ENCODE measurements around the gene HRH1.
"Not testable (repeated sequence)": the region's sequence is repeated elsewhere in the genome, so short reads cannot be mapped to it uniquely, and the experiment has no call there.

Gene HRH1

GRCh38 chr3:11203961-11204360, 49.7 kb downstream of the HRH1 start:
- no peak for DNase-seq (ENCODE audit: low spot score)

GRCh38 chr3:11204697-11205348, 50.5 kb downstream of the HRH1 start:
- DNase-seq (ENCODE audit: low spot score), result no peak

- peak; percentile 37 for DNase-seq (ENCODE audit: low spot score)
Observed at GRCh38 chr3:11205881-11206280, 51.6 kb downstream of the HRH1 start.

- no peak for DNase-seq (ENCODE audit: low spot score)
Observed at GRCh38 chr3:11206316-11206715, 52.0 kb downstream of the HRH1 start.

GRCh38 chr3:11206953-11207352, 52.7 kb downstream of the HRH1 start:
- DNase-seq (ENCODE audit: low spot score), result no peak

GRCh38 chr3:11211531-11212298, 57.4 kb downstream of the HRH1 start:
- DNase-seq (ENCODE audit: low spot score), result no peak

GRCh38 chr3:11212299-11212608, 58.0 kb downstream of the HRH1 start:
- no peak for DNase-seq (ENCODE audit: low spot score)

- DNase-seq (ENCODE audit: low spot score), result no peak
Observed at GRCh38 chr3:11212784-11213183, 58.5 kb downstream of the HRH1 start.

DNA sequence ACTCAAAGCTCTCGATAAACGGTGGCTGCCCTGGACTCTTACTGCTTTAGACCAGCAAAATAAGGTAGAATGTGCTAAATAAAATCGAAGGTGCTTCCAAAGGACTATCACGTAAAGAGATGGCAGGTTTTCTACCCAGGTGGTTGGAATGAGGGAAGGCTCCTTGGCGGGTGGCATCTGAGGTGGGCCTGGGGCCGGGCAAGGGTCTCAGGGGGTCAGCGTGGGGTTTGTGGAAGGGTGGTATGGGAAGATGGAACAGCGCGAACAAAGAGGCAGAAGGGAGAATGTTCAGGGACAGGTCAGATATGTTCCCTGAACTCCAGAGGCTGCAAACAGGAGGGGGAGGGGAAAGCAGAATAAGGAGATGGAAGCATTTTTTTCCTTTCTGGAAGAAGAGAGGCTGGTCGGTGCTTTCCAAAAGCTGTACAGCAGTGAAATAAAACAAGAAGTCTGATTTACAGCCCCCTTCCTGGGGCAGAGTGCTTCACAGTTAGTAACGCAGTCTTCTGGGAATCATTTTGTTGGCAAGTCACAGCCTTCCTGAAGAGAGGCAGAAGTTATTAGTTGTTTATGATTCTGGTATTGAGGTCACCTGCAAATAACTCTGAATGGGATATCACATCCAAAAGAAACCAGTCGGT, 59.6 kb downstream of the HRH1 start:
- DNase-seq (ENCODE audit: low spot score), result no peak

- DNase-seq (ENCODE audit: low spot score), result no peak
Observed at GRCh38 chr3:11214451-11214978, 60.2 kb downstream of the HRH1 start.

- not testable (repeated sequence) for DNase-seq (ENCODE audit: low spot score)
Observed at GRCh38 chr3:11217370-11217769, 63.1 kb downstream of the HRH1 start.

- DNase-seq (ENCODE audit: low spot score), result no peak
Observed at GRCh38 chr3:11220230-11220629, 65.9 kb downstream of the HRH1 start.

DNA sequence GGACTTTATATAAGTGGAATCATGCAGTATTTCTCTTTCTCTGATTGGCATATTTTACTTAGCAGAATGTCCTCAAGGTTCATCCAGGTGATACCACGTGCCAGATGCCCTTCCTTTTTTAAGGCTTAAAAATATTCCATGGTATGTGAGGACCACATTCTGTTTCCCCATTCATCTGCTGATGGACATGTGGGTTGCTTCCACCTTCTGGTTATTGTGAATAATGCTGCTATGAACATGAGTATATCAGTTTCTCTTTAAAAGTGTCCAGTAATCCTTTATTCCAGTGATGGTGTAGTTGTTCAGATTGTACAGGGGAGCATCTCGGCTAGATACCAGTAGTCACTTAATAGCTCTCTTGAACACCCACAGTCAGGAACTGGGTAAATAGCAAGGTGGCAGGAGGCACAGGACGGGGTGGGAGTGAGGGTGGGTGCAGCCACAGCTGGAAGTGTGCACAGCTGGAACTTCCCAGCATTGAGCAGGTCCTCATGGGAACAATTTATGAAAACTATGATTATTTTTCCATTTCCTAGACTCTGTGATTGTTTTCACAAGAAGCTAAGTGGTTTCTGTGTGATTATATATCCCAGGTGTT, 67.6 kb downstream of the HRH1 start:
- DNase-seq (ENCODE audit: low spot score), result no peak

DNA sequence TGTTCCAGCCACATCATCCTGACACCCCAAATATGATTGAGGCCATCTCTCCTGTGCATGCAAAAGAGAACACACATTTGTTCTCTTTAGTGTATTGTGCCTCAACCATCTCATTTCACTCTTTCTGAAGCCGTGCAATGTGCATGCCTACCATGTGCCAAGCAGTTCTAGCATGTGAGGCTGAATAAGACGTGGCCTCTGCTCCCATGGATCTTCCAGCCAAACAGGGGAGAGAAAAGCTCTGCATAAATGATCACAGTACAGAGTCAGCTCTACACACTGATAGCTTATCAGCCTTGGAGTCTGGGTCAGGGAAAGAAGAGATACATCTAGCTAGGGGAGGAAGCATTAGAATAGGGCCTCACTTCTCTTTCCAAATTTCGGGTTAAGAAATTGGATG, 69.7 kb downstream of the HRH1 start:
- DNase-seq (ENCODE audit: low spot score), result no peak

- no peak for DNase-seq (ENCODE audit: low spot score)
Observed at GRCh38 chr3:11224870-11225229, 70.6 kb downstream of the HRH1 start.

GRCh38 chr3:11226042-11226370, 71.7 kb downstream of the HRH1 start:
- no peak for DNase-seq (ENCODE audit: low spot score)

DNA sequence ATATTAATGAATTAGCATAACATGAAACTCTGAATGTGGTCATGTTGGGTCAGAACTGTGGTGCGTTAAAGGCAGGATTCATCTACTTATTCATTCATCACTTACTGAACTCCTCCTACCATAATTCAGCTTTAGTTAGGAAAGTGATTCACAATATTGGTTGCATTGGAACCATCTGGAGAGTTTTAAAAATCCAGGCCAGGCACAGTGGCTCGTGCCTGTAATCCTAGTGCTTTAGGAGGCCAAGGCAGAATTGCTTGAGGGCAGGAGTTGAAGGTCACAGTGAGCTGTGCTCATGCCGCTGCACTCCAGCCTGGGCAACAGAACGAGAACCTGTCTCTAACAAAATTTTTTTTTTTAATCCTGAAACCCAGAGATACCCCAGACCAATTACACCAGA, 73.7 kb downstream of the HRH1 start:
- no peak for DNase-seq (ENCODE audit: low spot score)

DNA sequence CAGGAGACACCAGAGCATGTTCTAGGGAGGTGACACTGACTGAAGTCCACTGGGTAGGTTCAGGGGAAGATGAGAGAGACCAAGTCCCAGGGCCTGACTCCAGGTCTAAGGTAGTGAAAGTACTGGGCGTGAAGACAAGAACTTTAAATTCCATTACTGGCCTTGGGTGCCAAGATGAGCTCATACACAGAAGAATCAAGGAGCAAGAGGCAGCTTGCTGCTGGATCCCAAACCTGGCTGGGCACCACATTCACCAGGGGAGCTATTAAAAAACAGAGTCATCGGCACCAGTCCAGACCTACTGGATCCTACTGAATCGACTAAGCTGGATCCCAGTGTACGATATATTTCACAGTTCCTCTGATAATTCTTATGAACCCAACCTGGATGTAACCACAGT, 75.8 kb downstream of the HRH1 start:
- no peak for DNase-seq (ENCODE audit: low spot score)

DNA sequence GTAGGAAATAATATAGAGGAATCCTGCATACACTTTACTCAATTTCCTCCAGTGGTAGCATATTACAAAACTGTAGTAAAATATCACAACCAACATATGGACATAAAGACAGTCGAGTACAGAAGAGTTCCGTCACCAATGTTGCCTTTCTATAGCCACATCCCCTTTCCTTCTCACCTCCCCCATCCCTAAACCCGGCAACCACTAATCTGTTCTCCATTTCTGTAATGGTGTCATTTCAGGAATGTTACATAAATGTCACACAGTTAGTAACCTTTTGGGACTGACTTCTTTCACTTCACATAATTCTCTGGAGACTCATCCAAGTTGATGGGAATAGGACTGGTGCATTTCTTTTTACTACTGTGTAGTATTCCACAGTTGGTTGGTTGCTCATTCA, 76.5 kb downstream of the HRH1 start:
- DNase-seq (ENCODE audit: low spot score), result no peak

GRCh38 chr3:11235385-11235784, 81.1 kb downstream of the HRH1 start:
- DNase-seq (ENCODE audit: low spot score), result no peak

DNA sequence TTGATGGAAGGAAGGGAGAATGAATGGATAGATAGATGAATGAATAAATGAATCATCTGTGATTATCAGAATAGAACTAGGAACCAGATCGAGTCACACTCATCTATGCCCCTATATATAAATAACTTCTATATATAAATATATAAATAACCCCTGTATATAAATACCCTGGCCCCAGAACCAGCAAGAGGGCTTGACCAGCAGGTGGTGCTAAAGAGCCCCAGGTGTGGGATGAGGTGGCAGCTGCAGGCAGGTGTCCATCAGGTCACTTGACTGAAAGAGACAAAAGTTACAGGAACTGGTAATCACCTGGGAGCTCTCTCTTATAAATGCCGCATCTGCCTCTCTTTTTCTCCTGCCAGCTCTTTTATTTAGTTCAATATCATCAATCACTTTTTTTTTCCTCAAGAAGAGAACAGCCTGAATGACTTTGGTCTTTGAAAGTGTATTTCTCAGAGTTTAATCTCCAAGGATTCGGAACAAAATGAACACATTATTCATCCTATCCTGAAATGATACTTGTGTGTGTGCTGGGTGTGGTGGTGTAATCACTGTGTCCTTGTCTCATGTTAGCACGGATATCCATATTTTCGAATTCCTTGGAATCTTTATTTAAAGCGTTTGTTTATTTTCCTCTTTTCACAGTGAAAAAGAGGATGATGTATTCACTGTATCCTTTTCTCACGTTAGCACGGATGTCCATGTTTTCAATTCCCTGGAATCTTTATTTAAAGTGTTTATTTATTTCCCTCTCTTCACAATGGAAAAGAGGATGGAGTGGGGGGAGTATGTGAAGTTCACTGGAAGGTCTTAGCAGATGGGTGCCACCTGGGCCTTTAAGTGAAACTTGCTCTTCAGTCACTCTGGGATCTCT, 82.5 kb downstream of the HRH1 start:
- DNase-seq (ENCODE audit: low spot score), result peak; percentile 56

GRCh38 chr3:11238060-11238459, 83.8 kb downstream of the HRH1 start:
- DNase-seq (ENCODE audit: low spot score), result no peak
